Activated T-helper 1 cell treated with anti-CD3 and anti-CD28 coated beads, Interleukin-12 subunit alpha, Interleukin-12 subunit beta, Interleukin-2, Interleukin-4 antibody, amounts not matched to agents 30 ng/mL and 10 ng/mL and 1 ng/mL, durations not matched to agents 14 hours and 24 hours and 36 hours (primary cell): Measurements from ENCODE around the gene RPS16. TPM values are rescaled to one million over a fixed set of nuclear protein-coding genes. Genes with fewer than 3 reads are reported as not detected.

Experiments used
- DNase-seq: peaks from one replicate; pipeline ENCODE4 v3.0.0; 2021; ENCODE audit warnings: low spot score
- H3K27ac Mint-ChIP-seq: one replicate; pipeline ENCODE4 v1.8.0; 2021; ENCODE audit warnings: mild to moderate bottlenecking, mixed read lengths
- H3K27me3 Mint-ChIP-seq: one replicate; pipeline ENCODE4 v1.8.0; 2022; ENCODE audit warnings: mild to moderate bottlenecking, moderate library complexity, mixed read lengths; ENCODE audit not compliant: insufficient read depth
- H3K36me3 Mint-ChIP-seq: one replicate; pipeline ENCODE4 v1.8.0; 2021; ENCODE audit warnings: low read depth, mixed read lengths
- H3K4me1 Mint-ChIP-seq: one replicate; pipeline ENCODE4 v1.8.0; 2021; ENCODE audit warnings: low read depth, mixed read lengths
- H3K4me3 Mint-ChIP-seq: one replicate; pipeline ENCODE4 v1.8.0; 2021; ENCODE audit warnings: mild to moderate bottlenecking, moderate library complexity, mixed read lengths
- H3K9me3 Mint-ChIP-seq: one replicate; pipeline ENCODE4 v1.8.0; 2021; ENCODE audit warnings: mixed read lengths
- intact Hi-C: fragments of 100-400 bp; cut with micrococcal nuclease; formaldehyde crosslinking; loops from one replicate; pipeline ENCODE4 v1.15.1; 2024
- total RNA-seq: library from RNA; stranded (reverse); gene quantifications from 2 replicates; pipeline ENCODE4 v1.2.3, GENCODE V29; 2022

RPS16 gene
- total RNA-seq, 1 donor from 2014 or later = 2,532 TPM

GRCh38 chr19:39413272-39413910 is 22.4 kb downstream of the RPS16 start:
- Mint-ChIP-seq H3K27me3 (no peaks in the 10 kb centered on the region), H3K9me3 (no peaks in the 10 kb centered on the region), H3K27ac (peak overlapping the region; percentile 86), H3K4me1 (peaks cover 40% of the 10 kb centered on the region), H3K36me3 (peaks cover 13% of the 10 kb centered on the region), H3K4me3 (peak overlapping the region; percentile 96)
- intact Hi-C loops = loop anchor here (5.0 kb wide), 1 partner anchor 1849 kb away; the partner anchor contains the start of gene HNRNPUL1
- DNase-seq = no peak

- intact Hi-C loops = loop anchor here (1.0 to 5.0 kb wide), 12 partner anchors 17 to 1849 kb away; partner anchors contain the start of genes EID2, GMFG, HNRNPUL1 and MED29
- peak overlapping the region; percentile 86 for H3K27ac Mint-ChIP-seq
- peaks cover 17% of the 10 kb centered on the region for H3K36me3 Mint-ChIP-seq
- H3K9me3 Mint-ChIP-seq = no peaks in the 10 kb centered on the region
- no peak for DNase-seq
- no peaks in the 10 kb centered on the region for H3K27me3 Mint-ChIP-seq
- peaks cover 45% of the 10 kb centered on the region for H3K4me1 Mint-ChIP-seq
- peak overlapping the region; percentile 96 for H3K4me3 Mint-ChIP-seq
Observed at GRCh38 chr19:39412867-39413271, 22.9 kb downstream of the RPS16 start.

- no peaks in the 10 kb centered on the region for H3K27me3 Mint-ChIP-seq
- intact Hi-C loops = loop anchor here (1.0 to 5.0 kb wide), 12 partner anchors 18 to 1850 kb away; partner anchors contain the start of genes EID2, GMFG, HNRNPUL1 and MED29
- DNase-seq = peak; percentile 95
- H3K36me3 Mint-ChIP-seq = peaks cover 17% of the 10 kb centered on the region
- H3K9me3 Mint-ChIP-seq = no peaks in the 10 kb centered on the region
- H3K4me3 Mint-ChIP-seq = peak within 1 kb of the TSS; percentile 96
- H3K27ac Mint-ChIP-seq = peak within 1 kb of the TSS; percentile 86
- peaks cover 46% of the 10 kb centered on the region for H3K4me1 Mint-ChIP-seq
Observed at GRCh38 chr19:39412100-39412866, 23.5 kb downstream of the RPS16 start, which contains the start of gene PLEKHG2. Gene PLEKHG2, plus strand, starts transcription at chr19:39412669. Its CDS starts 1,418 bp downstream, at chr19:39414087.

GRCh38 chr19:39411832-39412099 is 24.0 kb downstream of the RPS16 start:
- DNase-seq = peak; percentile 82
- Mint-ChIP-seq H3K9me3 (no peaks in the 10 kb centered on the region), H3K27ac (peak overlapping the region; percentile 86), H3K4me3 (peak overlapping the region; percentile 96), H3K27me3 (no peaks in the 10 kb centered on the region), H3K4me1 (peaks cover 46% of the 10 kb centered on the region), H3K36me3 (peaks cover 18% of the 10 kb centered on the region)
- intact Hi-C loops = loop anchor here (1.0 to 5.0 kb wide), 14 partner anchors 14 to 1851 kb away; partner anchors contain the start of genes EID2, GMFG, HNRNPUL1 and MED29

- no peaks in the 10 kb centered on the region for H3K9me3 Mint-ChIP-seq
- DNase-seq = no peak
- intact Hi-C loops = loop anchor here (1.0 to 5.0 kb wide), 3 partner anchors 14 to 1851 kb away; partner anchors contain the start of gene HNRNPUL1
- peaks cover 48% of the 10 kb centered on the region for H3K4me1 Mint-ChIP-seq
- no peaks in the 10 kb centered on the region for H3K27me3 Mint-ChIP-seq
- H3K4me3 Mint-ChIP-seq = peak overlapping the region; percentile 96
- H3K36me3 Mint-ChIP-seq = peaks cover 18% of the 10 kb centered on the region
- peak overlapping the region; percentile 86 for H3K27ac Mint-ChIP-seq
Observed at GRCh38 chr19:39411081-39411831, 24.5 kb downstream of the RPS16 start.

- H3K36me3 Mint-ChIP-seq = peaks cover 18% of the 10 kb centered on the region
- H3K9me3 Mint-ChIP-seq = no peaks in the 10 kb centered on the region
- peaks cover 52% of the 10 kb centered on the region for H3K4me1 Mint-ChIP-seq
- intact Hi-C loops = loop anchor here (1.0 to 5.0 kb wide), 3 partner anchors 13 to 1852 kb away; partner anchors contain the start of gene HNRNPUL1
- peak overlapping the region; percentile 86 for H3K27ac Mint-ChIP-seq
- no peaks in the 10 kb centered on the region for H3K27me3 Mint-ChIP-seq
- peak overlapping the region; percentile 96 for H3K4me3 Mint-ChIP-seq
- no peak for DNase-seq
Observed at GRCh38 chr19:39410831-39411080, 25.0 kb downstream of the RPS16 start.

GRCh38 chr19:39410017-39410830 is 25.5 kb downstream of the RPS16 start:
- H3K36me3 Mint-ChIP-seq = peaks cover 18% of the 10 kb centered on the region
- intact Hi-C loops = loop anchor here (5.0 kb wide), 1 partner anchor 1852 kb away; the partner anchor contains the start of gene HNRNPUL1
- H3K27ac Mint-ChIP-seq = peak overlapping the region; percentile 86
- no peaks in the 10 kb centered on the region for H3K9me3 Mint-ChIP-seq
- H3K4me1 Mint-ChIP-seq = peaks cover 57% of the 10 kb centered on the region
- H3K4me3 Mint-ChIP-seq = peak overlapping the region; percentile 96
- H3K27me3 Mint-ChIP-seq = no peaks in the 10 kb centered on the region
- DNase-seq = peak; percentile 64

GRCh38 chr19:39409208-39410016 is 26.3 kb downstream of the RPS16 start:
- no peaks in the 10 kb centered on the region for H3K9me3 Mint-ChIP-seq
- H3K4me3 Mint-ChIP-seq = peak overlapping the region; percentile 96
- peak; percentile 72 for DNase-seq
- H3K36me3 Mint-ChIP-seq = peaks cover 16% of the 10 kb centered on the region
- peaks cover 54% of the 10 kb centered on the region for H3K4me1 Mint-ChIP-seq
- H3K27ac Mint-ChIP-seq = peak overlapping the region; percentile 92
- no peaks in the 10 kb centered on the region for H3K27me3 Mint-ChIP-seq
- intact Hi-C loops = loop anchor here (5.0 kb wide), 1 partner anchor 1853 kb away; the partner anchor contains the start of gene HNRNPUL1

- no peak for DNase-seq
- Mint-ChIP-seq H3K27ac (peak overlapping the region; percentile 93), H3K27me3 (no peaks in the 10 kb centered on the region), H3K36me3 (peaks cover 13% of the 10 kb centered on the region), H3K4me3 (peak overlapping the region; percentile 96), H3K4me1 (peaks cover 52% of the 10 kb centered on the region), H3K9me3 (no peaks in the 10 kb centered on the region)
- intact Hi-C loops = no loop called here
Observed at GRCh38 chr19:39408392-39409207, 27.1 kb downstream of the RPS16 start.

GRCh38 chr19:39407660-39408391 is 27.9 kb downstream of the RPS16 start:
- DNase-seq = peak; percentile 71
- peak overlapping the region; percentile 93 for H3K27ac Mint-ChIP-seq
- no peaks in the 10 kb centered on the region for H3K27me3 Mint-ChIP-seq
- H3K4me1 Mint-ChIP-seq = peaks cover 53% of the 10 kb centered on the region
- peaks cover 13% of the 10 kb centered on the region for H3K36me3 Mint-ChIP-seq
- peak overlapping the region; percentile 96 for H3K4me3 Mint-ChIP-seq
- intact Hi-C loops = no loop called here
- H3K9me3 Mint-ChIP-seq = no peaks in the 10 kb centered on the region
